HEK293T (cell line): ENCODE results near the gene FOXO1.

Experiments
- BHLHE40 ChIP-seq: fragments of 450-650 bp; IDR thresholded peaks from 2 replicates; pipeline ENCODE4 v1.6.1; 2016; ENCODE audit warnings: mild to moderate bottlenecking, moderate library complexity, borderline replicate concordance
- ELF4 ChIP-seq: fragments of 450-650 bp; IDR thresholded peaks from 2 replicates; pipeline ENCODE4 v1.6.1; 2017; ENCODE audit warnings: antibody characterized with exemption
- FOXA1 ChIP-seq: fragments of 450-650 bp; IDR thresholded peaks from 2 replicates; pipeline ENCODE4 v1.6.1; 2016; ENCODE audit warnings: mild to moderate bottlenecking
- FOXK2 ChIP-seq: fragments of 450-650 bp; IDR thresholded peaks from 2 replicates; pipeline ENCODE4 v1.6.1; 2016; ENCODE audit warnings: mild to moderate bottlenecking
- FOXM1 ChIP-seq: fragments of 450-650 bp; IDR thresholded peaks from 2 replicates; pipeline ENCODE4 v1.6.1; 2017; ENCODE audit warnings: mild to moderate bottlenecking, borderline replicate concordance
- HDGF ChIP-seq: fragments of 450-650 bp; IDR thresholded peaks from 2 replicates; pipeline ENCODE4 v1.6.1; 2017; ENCODE audit warnings: antibody characterized with exemption, borderline replicate concordance
- L3MBTL2 ChIP-seq: fragments of 450-650 bp; conservative IDR thresholded peaks from 2 replicates; pipeline ENCODE4 v1.6.1; 2016; ENCODE audit warnings: mild to moderate bottlenecking
- LEF1 ChIP-seq: fragments of 450-650 bp; IDR thresholded peaks from 2 replicates; pipeline ENCODE4 v1.6.1; 2017; ENCODE audit warnings: mild to moderate bottlenecking, borderline replicate concordance
- NFRKB ChIP-seq: fragments of 450-650 bp; IDR thresholded peaks from 2 replicates; pipeline ENCODE4 v1.6.1; 2016; ENCODE audit warnings: mild to moderate bottlenecking, moderate library complexity
- PKNOX1 ChIP-seq: fragments of 450-650 bp; IDR thresholded peaks from 2 replicates; pipeline ENCODE4 v1.6.1; 2016
- SP1 ChIP-seq: fragments of 450-650 bp; IDR thresholded peaks from 2 replicates; pipeline ENCODE4 v1.6.1; 2017
- SUZ12 ChIP-seq: fragments of 450-650 bp; IDR thresholded peaks from 2 replicates; pipeline ENCODE4 v1.6.1; 2016; ENCODE audit warnings: mild to moderate bottlenecking
- TARDBP ChIP-seq: fragments of 450-650 bp; IDR thresholded peaks from 2 replicates; pipeline ENCODE4 v1.6.1; 2016
- ZNF384 ChIP-seq: fragments of 450-650 bp; IDR thresholded peaks from 2 replicates; pipeline ENCODE4 v1.6.1; 2016

DNA sequence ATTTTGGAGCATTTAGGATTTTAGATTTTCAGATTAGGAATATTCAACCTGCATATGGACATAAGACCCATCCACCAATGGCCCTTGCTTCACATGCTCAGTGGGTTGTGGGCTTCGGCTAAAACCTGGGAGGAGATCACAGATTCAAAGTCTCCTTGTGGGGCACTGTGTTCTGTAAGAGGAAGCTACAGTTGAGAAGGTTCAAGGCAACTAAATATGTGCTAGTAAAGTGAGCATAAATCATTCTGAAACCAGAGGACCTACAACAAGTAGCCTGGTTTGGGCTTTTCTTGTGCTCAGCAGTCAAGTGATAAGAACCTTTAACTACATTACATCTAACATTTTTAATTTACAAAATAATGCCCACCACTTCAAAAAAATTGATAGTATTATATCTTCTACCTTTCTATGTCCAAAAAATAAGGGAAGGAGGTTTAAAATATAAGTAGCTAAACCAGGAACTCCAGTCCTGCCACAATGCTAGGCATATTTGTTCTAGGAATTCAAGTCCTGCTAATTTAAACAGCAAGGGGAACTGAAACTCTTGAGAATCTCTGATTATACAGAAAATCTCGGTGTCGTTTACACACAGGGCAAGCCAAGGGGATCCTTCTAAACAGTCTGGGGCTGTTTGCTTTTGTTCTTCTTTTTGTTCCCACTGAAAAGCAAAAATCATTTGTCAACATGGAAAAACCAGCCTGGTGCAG is 36.6 kb downstream of the FOXO1 start:
- no peak for TF ChIP-seq SUZ12
- TF ChIP-seq ZNF384, result no peak
- TF ChIP-seq TARDBP, result no peak
- no peak for TF ChIP-seq BHLHE40
- TF ChIP-seq HDGF, result no peak
- no peak for TF ChIP-seq FOXK2
- no peak for TF ChIP-seq FOXM1
- TF ChIP-seq ELF4, result no peak
- TF ChIP-seq SP1, result no peak
- TF ChIP-seq FOXA1, result no peak
- peak; percentile 51; the same call in 1 of the 2 replicates for TF ChIP-seq PKNOX1
- no peak for TF ChIP-seq NFRKB
- no peak for TF ChIP-seq LEF1
- TF ChIP-seq L3MBTL2, result no peak
